Measurements from ENCODE around the gene CRYBG1.

DNA sequence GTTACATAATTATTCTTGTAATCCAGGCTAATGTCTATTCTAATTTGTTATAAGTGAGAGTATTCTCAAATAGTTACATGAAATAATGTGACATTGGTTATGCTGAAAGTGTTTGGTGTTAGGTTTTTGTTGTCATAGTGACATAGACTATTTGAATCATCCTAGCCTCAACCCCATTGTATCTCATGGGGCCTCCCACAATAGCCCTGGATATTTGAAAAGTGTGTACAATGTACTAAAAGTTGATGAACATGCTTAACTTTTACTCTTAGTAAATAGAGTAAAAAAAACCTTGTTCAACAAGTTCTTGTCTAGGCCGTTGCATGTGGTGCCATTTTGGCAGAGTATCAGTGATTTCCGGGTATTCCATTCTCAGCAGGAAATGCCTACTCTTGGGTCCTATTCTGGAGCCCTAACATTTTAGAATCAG lies 185.8 kb downstream of the CRYBG1 start:
- TF ChIP-seq POLR2A (IDR thresholded peaks at IDR 0.05; ENCODE audit: low read depth, low read length), result no peak
- no peak for TF ChIP-seq RFX5 (IDR thresholded peaks at IDR 0.05; ENCODE audit: low read depth, low read length)

All from IMR-90 (cell line).